ENCODE measurements around the gene SELENOO. TPM values are rescaled to one million over a fixed set of nuclear protein-coding genes. Genes with fewer than 3 reads are reported as not detected.

Gene SELENOO
- total RNA-seq, 1 experiment from 2014 or later: 29.6 TPM

DNA sequence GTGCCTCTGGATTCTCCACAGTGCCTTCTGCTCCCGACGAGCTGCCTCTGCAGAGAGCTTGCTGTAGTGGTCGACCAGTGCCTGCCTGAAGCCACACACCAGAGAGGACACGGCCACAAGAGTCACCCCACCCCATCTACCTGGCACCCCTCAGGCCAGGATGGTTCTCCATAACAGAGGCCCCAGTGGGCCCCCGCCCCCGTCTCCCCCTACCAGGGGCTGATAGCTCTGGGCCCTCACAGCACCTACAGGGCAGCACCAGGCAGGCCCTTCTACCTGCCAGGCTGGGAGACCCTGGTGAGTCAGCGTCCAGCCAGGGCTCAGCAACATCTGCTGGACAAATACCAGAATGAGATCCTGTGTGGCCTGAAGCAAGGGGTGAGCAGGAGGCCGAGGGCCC lies 21.7 kb downstream of the SELENOO start:
- ChIA-PET POLR2A (no interaction called here), CTCF (no interaction called here), RAD21 (ENCODE audit: low non-redundant PET in 1 of 2, low total read pairs in 2 of 2, uncharacterized antibody in 2 of 2, unreplicated experiment in 2 of 2) (no interaction called here)
- H4K20me1 ChIP-seq (ENCODE audit: insufficient read depth): no peaks in the 10 kb centered on the region
- ATAC-seq: no peak
- no peak overlapping the region for H2AFZ ChIP-seq (ENCODE audit: low read depth, low read length, poor library complexity, severe bottlenecking)
- no peaks in the 10 kb centered on the region for H3K9me3 ChIP-seq (ENCODE audit: control insufficient read depth in 1 of 2, insufficient read depth in 1 of 2, low read depth in 1 of 2, low read length in 2 of 2)
- H3K4me2 ChIP-seq (ENCODE audit: low read length): no peak overlapping the region
- H3K4me1 ChIP-seq (ENCODE audit: control insufficient read depth in 1 of 2, insufficient read depth in 2 of 2, low read length in 2 of 2): peaks cover 0 to 8% of the 10 kb centered on the region in 2 experiments; a peak in 3 of 4 replicates
- DNase-seq (ENCODE audit: low read depth, low spot score): no peak
- no peaks in the 10 kb centered on the region for H3K79me2 ChIP-seq (ENCODE audit: insufficient read depth, low read length)
- H3K36me3 ChIP-seq (ENCODE audit: control insufficient read depth in 1 of 2, insufficient read depth in 2 of 2, low read length in 2 of 2): peaks cover 21 to 40% of the 10 kb centered on the region in 2 experiments; a peak in 3 of 4 replicates
- intact Hi-C loops (cut with micrococcal nuclease): no loop called here
- no peak overlapping the region for H3K9ac ChIP-seq (ENCODE audit: low read length)
- no TSS peak for BruUV-seq (replicated peaks)
- H3K27me3 ChIP-seq (ENCODE audit: insufficient read depth, low read length): no peaks in the 10 kb centered on the region
- no peak overlapping the region for H3K4me3 ChIP-seq (replicated peaks in 1 of 2; ENCODE audit: low read depth in 1 of 2, low read length in 2 of 2)
- no peaks in the 10 kb centered on the region for H3K9me2 ChIP-seq (ENCODE audit: insufficient read depth)
- H3K27ac ChIP-seq (ENCODE audit: low read depth, low read length): no peak overlapping the region
- TF ChIP-seq SP1 (IDR thresholded peaks at IDR 0.05; ENCODE audit: low read depth) (no peak), CEBPB (IDR thresholded peaks at IDR 0.05; ENCODE audit: low read depth) (no peak), MAX (IDR thresholded peaks at IDR 0.05) (no peak), POLR2A (IDR thresholded peaks at IDR 0.05; ENCODE audit: borderline replicate concordance, extremely low read depth, insufficient read depth, insufficient read length) (no peak), FOSL1 (IDR thresholded peaks at IDR 0.05; ENCODE audit: low read depth) (no peak), ZNF274 (IDR thresholded peaks at IDR 0.05; ENCODE audit: low read depth, low read length) (no peak), SRF (IDR thresholded peaks at IDR 0.05; ENCODE audit: low read depth) (no peak), SIN3A (IDR thresholded peaks at IDR 0.05; ENCODE audit: low read depth) (no peak)
- TF ChIP-seq, protein P1, sequence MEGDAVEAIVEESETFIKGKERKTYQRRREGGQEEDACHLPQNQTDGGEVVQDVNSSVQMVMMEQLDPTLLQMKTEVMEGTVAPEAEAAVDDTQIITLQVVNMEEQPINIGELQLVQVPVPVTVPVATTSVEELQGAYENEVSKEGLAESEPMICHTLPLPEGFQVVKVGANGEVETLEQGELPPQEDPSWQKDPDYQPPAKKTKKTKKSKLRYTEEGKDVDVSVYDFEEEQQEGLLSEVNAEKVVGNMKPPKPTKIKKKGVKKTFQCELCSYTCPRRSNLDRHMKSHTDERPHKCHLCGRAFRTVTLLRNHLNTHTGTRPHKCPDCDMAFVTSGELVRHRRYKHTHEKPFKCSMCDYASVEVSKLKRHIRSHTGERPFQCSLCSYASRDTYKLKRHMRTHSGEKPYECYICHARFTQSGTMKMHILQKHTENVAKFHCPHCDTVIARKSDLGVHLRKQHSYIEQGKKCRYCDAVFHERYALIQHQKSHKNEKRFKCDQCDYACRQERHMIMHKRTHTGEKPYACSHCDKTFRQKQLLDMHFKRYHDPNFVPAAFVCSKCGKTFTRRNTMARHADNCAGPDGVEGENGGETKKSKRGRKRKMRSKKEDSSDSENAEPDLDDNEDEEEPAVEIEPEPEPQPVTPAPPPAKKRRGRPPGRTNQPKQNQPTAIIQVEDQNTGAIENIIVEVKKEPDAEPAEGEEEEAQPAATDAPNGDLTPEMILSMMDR (IDR thresholded peaks at IDR 0.05 in 2 of 3, conservative IDR thresholded peaks at IDR 0.05 in 1 of 3; ENCODE audit: borderline replicate concordance in 1 of 3, insufficient read depth in 1 of 3, low read depth in 2 of 3, low read length in 2 of 3): no peak
- TF ChIP-seq, protein P2, sequence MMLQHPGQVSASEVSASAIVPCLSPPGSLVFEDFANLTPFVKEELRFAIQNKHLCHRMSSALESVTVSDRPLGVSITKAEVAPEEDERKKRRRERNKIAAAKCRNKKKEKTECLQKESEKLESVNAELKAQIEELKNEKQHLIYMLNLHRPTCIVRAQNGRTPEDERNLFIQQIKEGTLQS (IDR thresholded peaks at IDR 0.05): no peak

All from HCT116 (cell line).